Psoas muscle (tissue), 8 donors: ENCODE measurements around the gene CCDC102A. TPM values are rescaled to one million over a fixed set of nuclear protein-coding genes. Genes with fewer than 3 reads are reported as not detected.

Source experiments
- ATAC-seq, 4 donors: fragments of 200-7000 bp; cut with Tn5 transposase; one replicate each; pipeline ENCODE4 v1.9.1; 2020; ENCODE audit warnings: moderate library complexity in 3 of 4, mild to moderate bottlenecking in 2 of 4
- DNase-seq, 2 donors: peaks; one replicate each; pipeline ENCODE4 v3.0.0-alpha.2; 2020
- H3K27ac ChIP-seq: fragments of 200-600 bp; one replicate; pipeline ENCODE4 v1.8.0; 2022
- H3K27me3 ChIP-seq, 3 donors: fragments of 200-600 bp in 1 of 3; one replicate each; pipeline versions ENCODE4 v1.6.1 to v1.8.0; 2013 to 2022; ENCODE audit warnings: low read length in 2 of 3, mild to moderate bottlenecking in 2 of 3, moderate library complexity in 1 of 3; ENCODE audit not compliant: insufficient read depth in 3 of 3
- H3K36me3 ChIP-seq, 2 donors: fragments of 200-600 bp in 1 of 2; one replicate each; pipeline versions ENCODE4 v1.6.1 to v1.8.0; 2013 to 2022; ENCODE audit warnings: low read depth in 1 of 2, mild to moderate bottlenecking in 1 of 2, moderate library complexity in 1 of 2; ENCODE audit not compliant: insufficient read depth in 1 of 2
- H3K4me1 ChIP-seq: fragments of 200-600 bp; one replicate; pipeline ENCODE4 v1.8.0; 2022
- H3K4me3 ChIP-seq: fragments of 200-600 bp; one replicate; pipeline ENCODE4 v1.8.0; 2022; ENCODE audit warnings: mild to moderate bottlenecking
- H3K9me3 ChIP-seq: fragments of 200-600 bp; one replicate; pipeline ENCODE4 v1.8.0; 2022
- CTCF ChIP-seq: fragments of 200-600 bp; IDR thresholded peaks from one replicate; pipeline ENCODE4 v1.8.0; 2022; ENCODE audit warnings: antibody characterized with exemption
- WGBS, 3 donors: extraction: QIAGEN DNeasy Blood & Tissue Kit; methylation state at CpG; one replicate each; pipeline versions ENCODE4 v1.1.6 to v1.1.7; 2013; 5-methylcytosine and 5-hydroxymethylcytosine counted together
- intact Hi-C, 2 donors: fragments of 100-400 bp; cut with DNase I; formaldehyde crosslinking; loops; one replicate each; pipeline versions ENCODE4 v1.11.0 to v1.14.2; 2022
- polyA plus RNA-seq, 3 donors: library from polyadenylated mRNA; stranded (reverse); fragments of 200-250 nt; gene quantifications; one replicate each; pipeline ENCODE4 v1.2.3, GENCODE V29; 2013
- total RNA-seq, 4 donors: library from RNA; stranded (reverse); fragmentation: NEBNext Ultra II Directional in 2 of 4; extraction: Animal tissue kit (Norgen Biotek cat#: 25700) in 2 of 4; gene quantifications; one replicate each; pipeline versions ENCODE4 v1.2.1 to v1.2.4, GENCODE V29; 2021 to 2023
- donor health status: healthy with polysubstance abuse.
- donor health status: DM: no; HTN: no; CAD: no; lungs with moderate emphysema.
- donor health status: Bipolar disorder and iron deficiency.
- donor health status: healthy.
- donor health status: DM: yes; HTN: yes; CAD: no.
- donor health status: DM: no; HTN: no; CAD: no.
- donor health status: DM: no; HTN: no; CAD: no.
- donor health status: DM: yes; HTN: yes; CAD: no.

Gene CCDC102A
- total and polyA plus RNA-seq, 7 donors = 0.95 to 2.4 (median 1.7) TPM

- WGBS, 3 donors = 85 to 96% (median 88%) methylated on average over 3 of the region's 3 CpGs
- intact Hi-C loops = no loop called here
- no peak for ATAC-seq
- no peak overlapping the region for H3K4me3 ChIP-seq
- no peaks in the 10 kb centered on the region for H3K27me3 ChIP-seq
- no peak overlapping the region for H3K27ac ChIP-seq
- DNase-seq = peak in 1 of 2 donors; percentile 29
- H3K9me3 ChIP-seq = no peaks in the 10 kb centered on the region
- no peaks in the 10 kb centered on the region for H3K4me1 ChIP-seq
- no peaks in the 10 kb centered on the region for H3K36me3 ChIP-seq
- no peak for TF ChIP-seq CTCF
Observed at GRCh38 chr16:57508035-57508425, 28.3 kb downstream of the CCDC102A start.

GRCh38 chr16:57507136-57508034 is 29.0 kb downstream of the CCDC102A start:
- ATAC-seq = no peak
- DNase-seq = peak in 1 of 2 donors; percentile 17

GRCh38 chr16:57505169-57505568 is 31.2 kb downstream of the CCDC102A start:
- intact Hi-C loops = no loop called here
- Histone ChIP-seq H3K4me3 (no peak overlapping the region), H3K9me3 (no peaks in the 10 kb centered on the region), H3K27me3 (no peaks in the 10 kb centered on the region), H3K4me1 (no peaks in the 10 kb centered on the region), H3K36me3 (no peaks in the 10 kb centered on the region), H3K27ac (no peak overlapping the region)
- TF ChIP-seq CTCF = no peak
- WGBS, 3 donors = 68 to 71% (median 71%) methylated on average over 6 of the region's 6 CpGs
- ATAC-seq (no peak), DNase-seq (peak in 1 of 2 donors; percentile 6)

More at GRCh38 chr16:57507136-57508034, 29.0 kb downstream of the CCDC102A start:
- H3K4me3 ChIP-seq = no peak overlapping the region
- H3K9me3 ChIP-seq = no peaks in the 10 kb centered on the region
- intact Hi-C loops = no loop called here
- no peaks in the 10 kb centered on the region for H3K36me3 ChIP-seq
- TF ChIP-seq CTCF = no peak
- no peak overlapping the region for H3K27ac ChIP-seq
- H3K27me3 ChIP-seq = no peaks in the 10 kb centered on the region
- WGBS, 3 donors = 57 to 58% (median 57%) methylated on average over 13 of the region's 13 CpGs
- no peaks in the 10 kb centered on the region for H3K4me1 ChIP-seq

GRCh38 chr16:57504491-57504890 is 31.9 kb downstream of the CCDC102A start:
- Histone ChIP-seq H3K4me1 (no peaks in the 10 kb centered on the region), H3K9me3 (no peaks in the 10 kb centered on the region), H3K4me3 (no peak overlapping the region), H3K27me3 (no peaks in the 10 kb centered on the region), H3K36me3 (no peaks in the 10 kb centered on the region), H3K27ac (no peak overlapping the region)
- 70 to 80% (median 74%) methylated on average over 5 of the region's 5 CpGs for WGBS, 3 donors
- no peak for TF ChIP-seq CTCF
- peak in 1 of 2 donors; percentile 7 for DNase-seq
- intact Hi-C loops = no loop called here
- ATAC-seq = no peak
